Caki2 (cell line): ENCODE results near the gene CLEC20A. TPM values are rescaled to one million over a fixed set of nuclear protein-coding genes. Genes with fewer than 3 reads are reported as not detected.
A peak's percentile ranks its signal among the peaks of the same experiment; 100 is the strongest.

Experiments
- DNase-seq: peaks from one replicate; pipeline ENCODE4 v3.0.0-alpha.2; 2015; ENCODE audit warnings: low read depth
- in situ Hi-C: cut with HindIII; loops from 2 replicates; pipeline ENCODE4 v1.10.0; 2016; ENCODE audit warnings: low sequenced_read_pairs, low pct_unique_long_range_greater_than_20kb, mixed read lengths
- total RNA-seq: library from RNA; depleted of rRNA; stranded (reverse); fragments of >200 nt; shearing (Covaris generic); gene quantifications from 2 replicates; pipeline ENCODE4 v1.2.3, GENCODE V29; 2014; ENCODE audit warnings: low replicate concordance

Gene CLEC20A
- total RNA-seq, 1 experiment from 2014 or later = not detected

- in situ Hi-C loops = loop anchor here (25.0 kb wide), 1 partner anchor 480 kb away; no protein-coding TSS in a partner anchor
- DNase-seq = peak; percentile 67
Measured at GRCh38 chr1:178532392-178532791, 35.6 kb upstream of the CLEC20A start.

- no peak for DNase-seq
- in situ Hi-C loops = loop anchor here (25.0 kb wide), 1 partner anchor 480 kb away; no protein-coding TSS in a partner anchor
Measured at GRCh38 chr1:178531887-178532286, 35.1 kb upstream of the CLEC20A start.

- in situ Hi-C loops = loop anchor here (25.0 kb wide), 1 partner anchor 482 kb away; no protein-coding TSS in a partner anchor
- no peak for DNase-seq
Measured at GRCh38 chr1:178530502-178530901, 33.7 kb upstream of the CLEC20A start.

GRCh38 chr1:178530037-178530402 is 33.3 kb upstream of the CLEC20A start:
- peak; percentile 89 for DNase-seq
- in situ Hi-C loops = loop anchor here (25.0 kb wide), 1 partner anchor 482 kb away; no protein-coding TSS in a partner anchor

GRCh38 chr1:178529364-178530036 is 32.7 kb upstream of the CLEC20A start:
- in situ Hi-C loops = loop anchor here (25.0 kb wide), 1 partner anchor 483 kb away; no protein-coding TSS in a partner anchor

DNA sequence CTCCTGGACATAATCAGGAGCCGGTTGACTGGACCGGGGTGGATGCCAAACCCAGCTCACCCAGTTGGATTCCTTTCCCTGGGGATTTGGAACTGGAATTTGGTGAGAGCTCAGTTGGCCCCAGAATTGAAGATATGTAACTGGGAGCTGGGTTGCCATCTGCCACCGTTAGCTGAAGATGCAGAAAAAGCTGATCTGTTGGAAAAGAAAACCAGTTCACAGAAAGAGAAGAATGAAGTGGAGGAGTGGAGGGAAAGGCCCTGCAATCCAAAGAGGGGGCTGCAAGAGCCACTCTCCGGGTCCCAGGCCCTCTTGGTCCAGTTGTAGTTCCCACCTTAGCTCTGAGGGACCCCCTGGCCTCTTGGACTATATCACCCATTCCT is 32.2 kb upstream of the CLEC20A start:
- in situ Hi-C loops = loop anchor here (25.0 kb wide), 1 partner anchor 483 kb away; no protein-coding TSS in a partner anchor
- no peak for DNase-seq

More at GRCh38 chr1:178529364-178530036, 32.7 kb upstream of the CLEC20A start:
- no peak for DNase-seq

- no peak for DNase-seq
- in situ Hi-C loops = loop anchor here (25.0 kb wide), 1 partner anchor 484 kb away; no protein-coding TSS in a partner anchor
Measured at GRCh38 chr1:178528228-178528952, 31.6 kb upstream of the CLEC20A start.

- no peak for DNase-seq
- in situ Hi-C loops = loop anchor here (25.0 kb wide), 1 partner anchor 485 kb away; no protein-coding TSS in a partner anchor
Measured at GRCh38 chr1:178527117-178527516, 30.4 kb upstream of the CLEC20A start.

DNA sequence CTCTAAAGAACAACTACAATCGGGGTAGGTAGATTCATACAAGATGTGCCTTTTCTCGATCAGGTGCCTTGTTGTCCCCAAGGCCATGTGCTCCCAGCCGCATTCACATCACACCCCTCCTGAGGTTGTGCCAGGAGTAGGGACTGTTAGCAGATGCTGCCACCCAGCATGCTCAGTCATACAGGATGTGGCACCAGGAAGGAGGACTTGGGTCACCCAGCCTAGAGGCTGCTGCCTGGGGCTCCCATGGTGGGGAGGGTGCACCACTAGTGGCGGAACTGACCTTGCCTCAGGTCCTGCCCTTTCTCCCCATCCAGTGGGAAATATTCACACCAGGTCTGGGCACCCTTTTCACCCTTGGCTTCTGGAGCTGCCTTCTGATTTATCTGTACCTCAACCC is 24.5 kb upstream of the CLEC20A start:
- no peak for DNase-seq
- in situ Hi-C loops = no loop called here

DNA sequence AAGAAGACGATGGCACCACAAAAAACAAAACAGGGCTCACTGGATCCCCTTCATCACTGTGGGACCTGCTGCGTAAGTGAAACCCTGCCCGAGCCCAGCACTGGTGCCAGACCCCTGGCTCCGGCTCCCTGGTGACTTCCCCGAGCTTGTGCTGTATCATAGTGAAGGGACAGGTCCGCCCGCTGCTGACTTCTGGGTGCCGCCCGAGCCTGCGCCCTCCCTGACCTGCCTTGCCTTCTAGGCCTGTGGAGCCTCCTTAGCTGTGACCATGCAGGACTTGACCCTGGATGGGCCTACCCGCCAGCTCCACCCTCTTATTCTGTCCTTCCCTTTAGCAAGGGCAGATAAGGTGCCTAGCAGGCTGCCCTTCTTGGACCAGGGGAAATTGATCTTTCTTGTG is 24.0 kb upstream of the CLEC20A start:
- DNase-seq = no peak
- in situ Hi-C loops = no loop called here

- no peak for DNase-seq
Measured at GRCh38 chr1:178518894-178519293, 22.1 kb upstream of the CLEC20A start.

DNA sequence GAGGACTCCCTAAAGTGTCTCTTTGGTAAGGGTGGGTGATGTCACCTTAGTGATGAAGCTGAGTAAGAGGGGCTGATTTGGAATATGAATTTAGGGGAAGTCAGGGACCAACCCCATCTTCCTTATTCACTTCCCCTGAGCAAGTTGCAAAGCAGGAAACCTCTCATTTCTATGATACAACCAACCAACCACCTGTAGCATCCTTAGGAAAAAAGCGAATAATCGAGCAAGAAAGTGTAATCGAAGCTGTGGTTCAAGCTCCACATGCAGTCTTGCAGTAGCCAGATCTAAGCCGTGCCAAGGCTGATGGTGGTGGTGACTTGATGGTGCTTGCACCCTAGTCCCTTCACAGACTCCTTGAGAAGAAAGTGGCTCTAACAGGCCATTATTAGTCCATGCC is 19.3 kb upstream of the CLEC20A start:
- DNase-seq = no peak
- in situ Hi-C loops = no loop called here

More at GRCh38 chr1:178518894-178519293, 22.1 kb upstream of the CLEC20A start:
- in situ Hi-C loops = no loop called here

- in situ Hi-C loops = no loop called here
- DNase-seq = no peak
Measured at GRCh38 chr1:178513278-178513983, 16.7 kb upstream of the CLEC20A start.

GRCh38 chr1:178512566-178513277 is 16.0 kb upstream of the CLEC20A start, which contains the start of gene TEX35:
Gene TEX35 (plus strand): TSS chr1:178513109. CDS start chr1:178513189, 80 bp downstream.
- DNase-seq = no peak
- in situ Hi-C loops = no loop called here

GRCh38 chr1:178510155-178510554 is 13.4 kb upstream of the CLEC20A start:
- in situ Hi-C loops = no loop called here
- no peak for DNase-seq

- in situ Hi-C loops = no loop called here
- DNase-seq = no peak
Measured at GRCh38 chr1:178509414-178510007, 12.7 kb upstream of the CLEC20A start.

- in situ Hi-C loops = no loop called here
- no peak for DNase-seq
Measured at GRCh38 chr1:178506669-178507068, 9.9 kb upstream of the CLEC20A start.

DNA sequence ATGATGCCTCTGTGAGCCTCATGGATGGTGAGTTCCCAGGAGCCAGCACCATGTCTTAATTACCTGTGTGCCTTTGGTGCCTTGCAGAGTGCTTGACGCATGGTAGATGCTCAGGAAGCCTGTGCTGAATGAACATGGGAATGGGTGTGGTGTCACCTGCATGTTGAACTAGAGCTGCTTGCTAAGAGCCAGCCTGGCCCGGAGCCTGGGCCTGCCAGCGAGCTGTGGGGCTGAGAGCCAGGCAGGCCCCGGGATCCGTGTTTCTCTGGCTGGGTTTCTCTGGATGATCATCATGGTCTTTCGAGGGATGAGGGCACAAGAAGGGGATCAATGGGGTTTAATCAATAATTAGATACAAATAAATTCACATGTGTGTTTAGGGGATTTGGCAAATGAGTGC is 9.4 kb upstream of the CLEC20A start:
- DNase-seq = no peak
- in situ Hi-C loops = no loop called here
